NCI-H446 (cell line): ENCODE data around the gene RPLP1.

Experiments used
- DNase-seq, 2 experiments: peaks; one replicate each; lab custom pipeline; 2025; lab: John Stamatoyannopoulos, UW

RPLP1 gene

DNA sequence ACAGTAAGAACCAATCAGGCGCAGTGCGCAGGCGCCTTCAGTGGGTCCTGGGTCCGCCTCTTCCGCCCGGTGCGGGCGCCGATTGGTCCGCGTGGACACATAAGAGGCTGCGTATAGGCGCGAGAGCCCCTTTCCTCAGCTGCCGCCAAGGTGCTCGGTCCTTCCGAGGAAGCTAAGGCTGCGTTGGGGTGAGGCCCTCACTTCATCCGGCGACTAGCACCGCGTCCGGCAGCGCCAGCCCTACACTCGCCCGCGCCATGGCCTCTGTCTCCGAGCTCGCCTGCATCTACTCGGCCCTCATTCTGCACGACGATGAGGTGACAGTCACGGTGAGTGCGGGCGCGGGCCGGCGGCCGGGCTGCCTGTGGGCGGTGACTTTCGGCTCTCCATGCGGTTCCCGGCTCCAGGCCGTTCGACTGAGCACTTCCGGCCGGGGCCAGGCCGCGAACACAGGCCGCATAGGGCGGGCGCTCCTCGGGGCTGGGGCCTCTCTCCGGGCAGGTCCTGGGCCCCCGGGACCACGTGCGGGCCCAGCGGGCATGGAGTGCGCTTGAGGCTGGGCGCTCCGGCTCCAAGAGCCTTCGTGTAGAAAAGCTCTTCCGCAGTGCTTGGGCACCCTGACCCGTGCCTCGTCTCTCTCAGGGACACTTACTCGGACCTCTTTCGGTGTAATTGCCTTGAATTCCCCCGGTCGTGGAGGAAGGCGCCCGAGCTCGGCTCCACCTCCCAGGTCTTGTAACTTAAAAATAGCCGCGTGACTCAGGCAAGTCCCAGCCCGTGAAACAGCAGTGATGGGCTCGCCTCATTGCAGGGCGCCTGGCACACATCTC is at the start of gene RPLP1:
Gene RPLP1 (plus strand): TSS at position 127 of the 830 bp plus-strand sequence. CDS start 131 bp downstream, at position 258.
- peak; percentile 78 to 96 for DNase-seq

DNA sequence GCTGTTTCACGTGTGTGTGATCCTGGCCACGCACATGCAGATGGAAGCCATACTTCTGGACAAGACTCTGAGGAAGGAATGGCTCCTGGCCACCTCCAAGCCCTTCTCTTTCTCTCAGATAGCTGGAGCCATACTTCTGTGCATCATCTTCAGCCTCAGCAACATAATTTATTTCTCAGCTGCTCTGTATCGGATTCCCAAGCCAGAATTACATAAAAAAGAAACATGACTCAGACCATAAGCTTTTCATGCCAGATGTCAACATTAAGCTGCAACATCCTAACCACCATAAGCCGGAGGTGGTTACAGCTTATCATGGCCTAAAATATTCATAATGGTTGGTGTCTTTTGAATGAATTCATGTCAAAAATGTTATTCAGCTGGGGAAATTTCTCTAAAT is 49.0 kb upstream of the RPLP1 start:
- no peak for DNase-seq

DNA sequence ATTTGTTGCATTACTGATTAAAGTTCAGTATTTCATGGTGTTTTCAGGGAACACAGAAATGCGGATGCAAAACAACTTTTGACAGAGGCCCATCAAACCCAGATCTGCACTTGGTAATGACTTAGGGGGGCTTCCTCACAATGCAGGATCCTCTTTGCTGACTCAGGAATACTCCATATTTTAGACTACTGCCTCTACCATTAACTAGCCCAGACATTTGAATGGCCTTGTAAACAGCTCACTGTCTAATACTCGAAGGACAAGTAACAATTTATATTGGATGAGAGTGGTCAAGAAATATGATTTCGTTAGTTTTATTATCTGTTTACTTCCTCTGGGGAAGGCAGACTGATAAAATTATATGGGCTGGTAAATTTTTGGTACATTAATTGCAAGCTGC is 47.5 kb upstream of the RPLP1 start:
- DNase-seq = no peak

DNA sequence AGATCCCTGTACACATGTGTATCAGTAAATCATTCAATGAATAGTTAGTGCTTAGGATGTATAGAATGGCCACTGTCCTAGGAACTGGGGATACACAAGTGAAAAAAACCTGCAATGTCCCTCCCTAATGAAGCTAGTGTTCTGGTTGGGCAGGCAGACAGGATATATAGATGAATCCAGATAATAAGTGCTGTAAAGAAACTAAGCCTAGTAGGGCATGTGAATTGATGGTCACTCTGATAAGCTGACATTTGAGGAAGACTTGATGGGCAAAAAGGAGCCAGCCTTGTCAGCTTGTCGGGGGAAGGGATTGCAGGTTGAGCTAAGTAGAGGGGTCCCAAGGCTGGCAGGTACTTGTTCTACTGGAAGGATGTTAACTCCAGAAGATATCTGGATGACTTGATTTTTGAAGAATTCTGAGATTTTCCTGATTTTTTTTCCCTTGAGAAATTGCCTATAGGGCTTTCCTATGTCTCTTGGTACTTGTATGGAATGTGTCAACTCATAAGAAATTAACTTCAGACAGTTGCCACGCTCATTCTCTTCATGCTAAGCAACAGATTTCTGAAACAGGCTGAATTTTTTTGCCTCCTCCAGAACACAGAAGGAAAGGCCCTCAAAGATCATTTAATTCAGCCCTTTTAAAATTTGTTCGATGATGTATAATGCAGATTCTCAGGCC is 44.8 kb upstream of the RPLP1 start:
- DNase-seq = no peak

DNA sequence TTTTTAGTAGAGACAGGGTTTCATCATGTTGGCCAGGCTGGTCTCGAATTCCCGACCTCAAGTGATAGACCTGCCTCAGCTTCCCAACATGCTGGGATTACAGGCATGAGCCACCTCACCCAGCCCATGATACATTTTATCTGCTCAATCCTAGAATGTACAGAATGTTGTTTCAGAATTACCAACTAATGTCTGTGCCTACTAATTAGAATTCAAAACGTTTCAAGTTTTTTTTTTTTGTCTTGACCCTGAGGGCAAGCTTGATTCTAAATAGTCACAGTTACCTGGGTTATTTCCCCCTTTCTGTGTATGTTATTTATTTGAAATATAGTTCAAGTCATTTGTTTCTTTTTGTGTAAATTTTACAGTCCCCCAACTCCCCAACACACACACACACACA is 43.8 kb upstream of the RPLP1 start:
- DNase-seq = no peak

DNA sequence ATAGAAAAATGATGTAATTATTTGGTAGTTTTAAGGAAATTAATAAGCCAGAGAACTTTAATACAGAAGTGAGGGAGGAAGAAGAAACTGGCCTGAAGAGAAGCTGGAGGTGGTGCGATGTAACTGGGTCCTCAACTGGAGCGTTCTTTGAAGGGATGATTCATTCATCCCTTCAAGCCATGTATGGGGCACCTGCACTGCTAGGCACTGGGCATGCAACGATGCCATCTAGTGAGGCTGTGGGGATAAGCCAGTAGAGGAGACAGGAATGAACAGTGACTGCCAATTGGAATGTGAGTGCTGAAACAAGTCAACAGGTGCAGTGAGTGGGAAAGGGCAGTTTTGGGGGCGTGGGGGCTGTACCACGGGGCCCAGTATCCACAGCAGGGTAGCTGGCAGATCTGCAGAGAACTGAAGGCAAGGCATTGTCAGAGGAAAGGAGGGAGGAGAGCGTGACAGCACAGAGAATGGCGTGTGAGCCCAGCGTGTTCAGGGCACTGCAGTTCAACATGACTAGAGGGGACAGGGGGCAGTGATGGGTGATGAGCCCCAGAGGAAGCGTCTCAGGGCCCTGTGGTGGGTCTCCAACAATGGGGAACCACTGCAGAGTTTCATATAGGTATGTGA is 42.3 kb upstream of the RPLP1 start:
- peak; percentile 31 to 38 for DNase-seq

DNA sequence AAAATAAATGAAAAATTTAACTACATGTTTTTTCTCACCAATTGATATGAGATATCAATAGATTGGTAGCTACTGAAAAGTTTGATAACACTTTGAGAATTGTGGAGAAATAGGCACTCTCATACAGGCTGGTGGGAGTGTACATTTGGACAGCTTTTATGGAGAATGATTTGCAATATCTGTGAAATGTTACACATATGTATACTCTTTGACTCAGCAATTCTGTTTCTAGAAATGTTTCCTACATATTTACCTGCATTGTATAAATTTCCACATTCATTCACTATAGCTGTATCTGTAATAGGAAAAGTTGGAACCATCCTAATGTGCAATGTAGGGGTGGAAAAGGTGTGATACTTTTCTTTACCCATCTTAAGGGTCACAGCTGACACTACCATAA is 40.3 kb upstream of the RPLP1 start:
- DNase-seq = no peak

DNA sequence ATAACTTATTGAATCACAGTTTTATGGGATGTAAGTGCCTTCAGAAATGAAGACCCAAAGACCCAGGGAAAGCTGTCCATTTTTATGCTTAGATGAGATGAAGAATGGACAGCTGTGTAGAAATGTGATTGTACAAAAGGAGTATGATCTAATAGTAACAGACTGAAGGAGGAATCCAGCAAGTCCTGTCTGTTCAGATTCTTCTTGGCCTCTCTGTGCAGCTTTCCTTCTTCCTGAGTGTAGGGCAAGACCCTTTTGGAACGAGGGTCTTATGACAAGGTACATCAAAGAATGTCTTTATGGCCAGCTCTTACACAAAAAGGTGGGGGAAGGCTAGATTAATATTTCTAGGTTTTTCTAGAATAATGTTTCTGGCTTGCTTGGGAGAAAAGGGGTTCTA is 39.9 kb upstream of the RPLP1 start:
- DNase-seq = no peak

DNA sequence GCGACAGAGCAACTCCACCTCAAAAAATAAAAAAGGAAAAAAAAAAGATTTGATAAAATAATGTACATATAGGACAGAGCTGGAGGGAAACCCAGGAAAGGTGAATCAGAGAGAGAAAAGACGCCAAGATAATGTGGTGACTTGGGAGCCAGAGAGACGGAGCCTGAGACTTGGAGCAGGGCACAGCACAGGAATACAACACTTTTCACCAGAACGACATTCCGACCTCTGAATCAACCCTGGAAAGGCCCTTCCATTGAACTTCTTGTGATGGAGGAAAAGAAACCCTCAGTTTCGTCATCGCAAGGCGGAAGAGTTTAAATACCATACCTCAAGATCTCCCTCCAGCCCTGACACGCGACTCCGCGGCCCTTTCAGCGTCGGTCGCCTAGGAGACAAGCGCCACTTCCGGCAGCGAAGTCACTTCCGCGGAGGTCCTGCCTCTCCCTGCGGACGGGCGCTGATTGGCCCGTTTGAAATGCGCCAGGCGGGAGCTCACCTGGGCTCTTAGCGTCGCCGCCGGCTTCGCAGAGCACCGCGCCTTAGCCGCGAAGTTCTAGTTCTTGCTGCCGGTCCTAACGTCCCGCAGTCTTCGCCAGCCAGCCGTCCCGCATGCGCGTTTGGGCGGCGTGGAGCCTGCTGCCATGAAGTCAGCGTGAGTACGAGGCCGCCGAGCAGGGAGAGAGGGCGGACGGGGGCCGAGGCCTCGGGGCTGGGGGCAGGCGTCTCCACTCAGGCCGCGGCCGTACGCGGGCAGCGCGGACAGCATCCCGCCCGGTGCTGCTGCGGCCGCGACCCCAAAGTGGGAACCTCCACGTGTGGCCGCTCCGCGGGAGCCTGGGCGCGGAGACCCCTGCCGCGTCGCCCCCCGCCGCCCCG is 38.6 kb upstream of the RPLP1 start, which contains the start of gene KIF23:
Gene KIF23 (plus strand): TSS at position 528 of the 879 bp plus-strand sequence. CDS start 117 bp downstream, at position 645.
- peak; percentile 73 to 89 for DNase-seq

DNA sequence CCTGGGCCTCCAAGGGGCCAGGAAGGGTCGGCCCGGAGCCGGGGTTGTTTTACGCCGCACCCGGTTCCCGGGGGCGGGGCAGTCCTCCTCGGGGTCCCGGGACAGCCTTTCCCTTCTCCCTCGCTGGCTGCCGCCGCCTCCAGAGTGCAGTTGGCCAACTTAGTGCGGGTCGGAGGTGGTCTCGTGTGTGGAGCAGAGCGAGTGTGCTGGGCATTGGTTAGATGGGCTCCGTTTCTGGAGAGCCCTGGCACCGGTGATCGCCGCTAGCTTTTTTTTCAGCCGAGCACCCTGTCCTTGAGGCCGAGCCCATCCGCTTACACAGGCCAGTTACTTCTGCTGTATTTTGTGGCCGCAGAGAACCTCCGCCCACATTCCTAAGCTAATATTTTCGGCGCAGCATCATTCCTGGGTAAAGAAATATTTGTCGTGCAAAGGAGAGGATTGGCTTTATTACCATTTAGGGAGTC is 37.9 kb upstream of the RPLP1 start:
- no peak for DNase-seq

DNA sequence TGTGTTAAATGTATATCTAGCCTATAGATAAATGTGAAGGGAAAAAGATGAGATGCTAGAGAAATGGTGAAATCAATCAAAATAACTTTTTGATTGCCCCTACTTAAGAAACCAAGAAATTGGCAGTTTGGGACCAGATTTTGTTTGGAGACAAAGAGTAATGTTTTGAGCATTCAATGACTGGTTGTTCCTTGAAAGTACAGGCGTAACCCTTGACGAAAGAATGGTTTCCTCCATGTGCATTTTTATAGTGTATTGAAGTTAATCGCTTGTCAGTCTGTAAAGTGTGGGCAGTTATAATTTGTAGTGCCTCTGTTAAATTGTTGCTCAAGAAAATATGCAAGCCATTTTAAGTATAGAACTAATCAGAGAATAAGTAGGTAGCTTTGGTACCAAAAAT is 37.2 kb upstream of the RPLP1 start:
- no peak for DNase-seq

DNA sequence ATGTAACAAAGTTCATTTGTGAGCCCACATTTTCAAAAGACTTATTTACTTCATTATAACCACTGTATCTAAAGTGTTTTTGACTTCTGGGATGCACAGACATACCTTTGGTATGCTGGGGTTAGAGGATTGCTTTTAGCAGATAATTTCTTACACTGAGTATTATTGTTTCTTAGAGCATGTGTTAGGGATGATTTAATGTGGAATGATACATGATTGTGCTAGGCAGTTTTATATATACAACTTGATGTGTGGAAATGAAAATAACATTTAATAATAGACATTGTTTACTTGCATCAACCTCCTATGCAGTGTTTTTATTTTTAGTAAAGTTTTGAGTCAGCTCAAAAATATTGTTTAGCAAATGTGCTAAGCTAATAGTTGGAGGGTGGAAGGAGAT is 35.0 kb upstream of the RPLP1 start:
- DNase-seq = no peak

DNA sequence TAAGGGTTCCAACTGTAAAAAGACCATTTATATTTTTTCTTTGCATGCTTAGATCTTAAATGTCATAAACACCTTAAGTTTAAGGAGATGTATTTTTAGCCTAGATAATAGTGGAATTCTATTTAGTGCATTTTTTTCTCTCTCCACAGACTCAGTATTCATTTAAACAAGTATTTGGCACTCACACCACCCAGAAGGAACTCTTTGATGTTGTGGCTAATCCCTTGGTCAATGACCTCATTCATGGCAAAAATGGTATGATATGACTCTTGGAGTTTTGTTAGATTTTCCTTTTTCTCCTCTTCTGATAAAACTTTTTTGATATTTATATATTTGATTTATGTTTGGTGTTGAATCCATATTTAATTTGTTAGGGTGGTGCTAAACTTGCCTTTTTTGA is 31.1 kb upstream of the RPLP1 start:
- DNase-seq = no peak

DNA sequence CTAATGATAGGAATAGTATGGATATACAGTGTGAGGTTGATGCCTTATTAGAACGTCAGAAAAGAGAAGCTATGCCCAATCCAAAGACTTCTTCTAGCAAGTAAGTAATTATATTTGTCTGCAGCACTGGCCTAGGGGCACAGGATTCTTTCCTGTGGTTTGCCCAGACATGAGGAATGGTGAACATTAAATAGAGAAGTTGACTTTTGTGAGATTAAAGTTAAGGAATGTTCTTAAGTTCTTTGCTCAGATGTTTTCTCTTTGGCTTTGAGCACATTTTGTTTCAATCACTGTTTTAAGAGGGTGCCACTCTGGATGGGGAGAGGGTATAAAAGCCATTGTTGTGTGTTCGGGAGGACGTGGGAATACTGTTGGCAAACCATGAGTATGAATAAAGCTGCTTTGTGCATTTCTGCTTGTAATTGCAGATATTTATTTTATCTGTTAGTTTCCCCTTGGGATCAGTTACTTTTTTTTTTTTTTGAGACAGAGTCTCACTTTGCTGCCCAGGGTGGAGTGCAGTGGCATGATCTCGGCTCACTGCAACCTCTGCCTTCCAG is 30.2 kb upstream of the RPLP1 start:
- DNase-seq = no peak

DNA sequence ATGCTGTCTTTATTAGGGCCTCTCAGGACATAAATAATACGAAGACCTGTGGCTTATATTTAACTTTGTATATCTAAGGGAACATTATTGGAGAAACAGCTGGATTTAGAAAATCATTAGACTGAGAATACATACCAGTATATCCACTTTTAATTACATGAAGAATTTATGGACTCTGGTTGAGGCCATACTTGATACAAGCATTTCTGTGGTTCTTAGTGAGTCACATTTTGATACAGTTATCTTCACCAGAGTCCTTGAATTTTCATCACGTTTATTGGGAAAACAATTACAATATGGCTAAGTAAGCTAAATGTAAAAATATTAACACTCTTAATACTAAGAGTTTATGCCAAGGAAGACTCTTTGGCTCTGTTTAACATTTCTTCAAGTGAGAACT is 28.6 kb upstream of the RPLP1 start:
- DNase-seq = no peak

DNA sequence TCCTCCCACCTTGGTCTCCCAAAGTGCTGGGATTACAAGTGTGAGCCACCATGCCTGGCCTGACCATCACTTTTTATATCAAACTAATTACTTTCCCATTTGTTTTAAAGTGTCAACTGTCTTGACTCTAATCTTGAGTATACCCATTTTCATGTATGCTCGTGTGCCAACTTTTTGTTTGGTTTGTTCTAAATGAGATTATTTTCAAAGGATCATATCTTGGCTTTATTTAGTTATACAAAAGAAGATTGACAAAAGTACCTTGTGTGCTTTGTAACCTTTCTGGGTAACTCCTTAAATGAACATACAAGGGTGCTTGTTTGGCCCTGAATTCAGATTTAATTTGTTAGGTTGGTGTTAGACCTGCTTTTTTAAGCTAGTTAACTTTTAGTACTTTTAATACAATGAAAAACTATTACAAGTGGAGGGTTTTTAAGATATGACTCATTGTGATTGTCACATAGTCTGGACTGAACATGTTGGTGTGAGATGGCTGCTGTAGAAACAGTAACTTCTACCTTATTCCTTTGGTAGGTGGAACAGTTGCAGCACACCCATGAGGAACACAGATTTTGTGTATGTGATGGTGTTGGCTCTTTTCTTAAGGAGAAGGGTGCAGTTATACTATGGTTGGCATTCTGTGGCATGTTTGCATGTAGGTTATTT is 27.7 kb upstream of the RPLP1 start:
- DNase-seq = no peak

DNA sequence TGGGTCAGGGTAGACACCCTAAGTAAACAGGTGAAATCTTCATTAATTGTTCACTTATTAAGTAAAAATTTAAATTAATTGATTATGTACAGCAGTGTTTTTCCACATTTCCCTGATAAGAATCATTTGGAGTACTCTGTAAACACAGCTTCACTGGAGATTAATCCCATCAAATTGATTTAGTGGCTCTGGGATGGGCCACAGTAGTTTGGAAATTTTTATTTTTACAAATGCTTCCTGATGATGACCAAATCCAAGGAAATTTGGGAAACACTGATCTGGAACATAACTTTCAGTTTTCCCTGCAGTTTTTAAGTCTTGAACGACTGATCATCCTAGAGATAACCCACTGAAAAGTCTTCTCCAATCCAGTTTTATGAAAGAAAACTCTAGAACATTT is 18.8 kb upstream of the RPLP1 start:
- DNase-seq = no peak

DNA sequence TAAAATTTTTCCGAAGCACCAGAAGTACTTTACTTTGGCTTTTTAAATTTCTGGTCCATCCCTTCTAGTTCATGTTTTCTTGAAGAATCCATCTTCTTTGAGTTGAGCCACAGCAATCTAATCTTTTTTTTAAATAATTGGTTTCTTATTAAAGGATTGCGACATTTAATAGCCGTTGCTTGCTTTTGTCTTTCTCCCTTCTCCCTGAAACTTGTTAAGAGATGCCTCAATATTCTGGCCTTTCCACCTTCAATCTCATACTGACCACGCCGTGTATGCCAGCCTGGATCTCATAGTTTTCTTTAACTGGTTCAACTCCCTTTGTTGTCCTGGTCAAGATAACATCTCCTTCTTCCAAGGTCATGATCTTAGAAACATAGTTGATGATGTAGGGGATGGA is 18.4 kb upstream of the RPLP1 start:
- DNase-seq = no peak

DNA sequence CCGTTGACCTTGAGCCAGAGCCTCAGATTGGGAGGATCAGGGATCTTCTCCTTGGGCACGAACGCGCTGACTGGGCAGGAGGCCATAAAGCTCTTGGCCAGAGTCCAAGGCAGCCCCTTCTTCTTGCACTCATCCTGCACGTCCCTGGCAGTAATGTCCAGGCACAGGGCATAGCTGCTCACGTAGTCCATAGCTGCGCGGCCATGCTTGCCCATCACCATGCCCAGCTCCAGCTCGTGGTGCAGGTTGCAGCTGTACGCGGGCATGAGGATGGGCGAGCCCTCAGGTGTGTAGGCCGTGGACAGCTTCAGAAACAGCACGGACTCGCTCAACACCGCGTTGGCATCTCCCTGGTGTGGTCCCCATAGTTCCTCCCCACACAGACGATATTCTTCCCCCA is 17.9 kb upstream of the RPLP1 start:
- DNase-seq = no peak

DNA sequence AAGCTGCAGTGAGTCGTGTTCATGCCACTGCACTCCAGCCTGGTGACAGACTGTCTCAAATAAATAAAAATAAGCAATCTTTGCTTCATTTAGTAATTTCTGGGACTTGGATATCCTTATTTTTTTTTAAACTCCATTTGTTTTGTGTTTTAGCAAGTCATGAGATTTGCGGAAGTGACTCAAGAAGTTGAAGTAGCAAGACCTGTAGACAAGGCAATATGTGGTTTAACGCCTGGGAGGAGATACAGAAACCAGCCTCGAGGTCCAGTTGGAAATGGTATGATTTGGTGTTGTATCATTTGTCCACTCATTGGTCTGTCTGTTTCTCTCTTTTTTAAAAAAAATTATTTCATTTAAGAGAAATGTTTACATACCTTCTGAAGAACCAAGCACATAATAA is 16.6 kb upstream of the RPLP1 start:
- no peak for DNase-seq

DNA sequence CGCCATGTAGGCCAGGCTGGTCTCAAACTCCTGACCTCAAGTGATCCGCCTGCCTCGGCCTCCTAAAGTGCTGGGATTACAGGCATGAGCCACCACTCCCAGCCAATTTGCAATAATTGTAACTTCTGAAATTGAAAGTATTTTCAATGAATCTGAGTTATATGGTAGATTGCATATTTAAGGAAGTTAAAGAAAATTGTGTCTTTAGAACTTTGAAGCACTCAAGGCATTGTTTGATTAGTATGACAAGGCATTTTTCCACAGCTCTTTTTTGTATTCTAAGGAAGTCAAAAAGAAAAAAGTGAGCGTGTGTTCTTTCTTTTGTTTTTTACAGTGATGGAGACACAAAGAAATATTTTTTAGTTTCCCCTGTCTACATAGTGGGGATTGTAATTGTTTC is 15.7 kb upstream of the RPLP1 start:
- DNase-seq = no peak
